Left ventricle myocardium inferior (tissue), 1 donor: Measurements from ENCODE around the gene CDCA7. TPM values are rescaled to one million over a fixed set of nuclear protein-coding genes. Genes with fewer than 3 reads are reported as not detected.
"Not testable (repeated sequence)": the region's sequence is repeated elsewhere in the genome, so short reads cannot be mapped to it uniquely, and the experiment has no call there.

ENCODE experiments used
- DNase-seq: peaks from one replicate; pipeline ENCODE4 v3.0.0-alpha.2; 2020
- H3K27ac ChIP-seq: fragments of 200-600 bp; replicated peaks from 2 replicates; pipeline ENCODE4 v1.8.0; 2021
- H3K27me3 ChIP-seq: fragments of 200-600 bp; 2 replicates; pipeline ENCODE4 v1.8.0; 2021; ENCODE audit warnings: low read depth
- H3K36me3 ChIP-seq: fragments of 200-600 bp; 2 replicates; pipeline ENCODE4 v1.8.0; 2021
- H3K4me1 ChIP-seq: fragments of 200-600 bp; 2 replicates; pipeline ENCODE4 v1.8.0; 2021
- H3K4me3 ChIP-seq: fragments of 200-600 bp; 2 replicates; pipeline ENCODE4 v1.8.0; 2021; ENCODE audit warnings: mild to moderate bottlenecking, moderate library complexity
- H3K9me3 ChIP-seq: fragments of 200-600 bp; replicated peaks from 2 replicates; pipeline ENCODE4 v1.8.0; 2021
- intact Hi-C: fragments of 100-400 bp; cut with micrococcal nuclease; formaldehyde crosslinking; loops from one replicate; pipeline ENCODE4 v1.11.0; 2022
- total RNA-seq: library from RNA; stranded (reverse); fragmentation: NEBNext Ultra II Directional; extraction: Animal tissue kit (Norgen Biotek cat#: 25700); gene quantifications from one replicate; pipeline ENCODE4 v1.2.1, GENCODE V29; 2021
- TF ChIP-seq, protein P1 (sequence below): fragments of 200-600 bp; IDR thresholded peaks from 2 replicates; pipeline ENCODE4 v1.8.0; 2021; ENCODE audit warnings: antibody characterized with exemption, mild to moderate bottlenecking, borderline replicate concordance
- donor health status: DM: no; HTN: yes; CAD: no; lungs with severe emphysema.

The CDCA7 gene
- total RNA-seq, 1 donor from 2014 or later: 0.96 TPM

DNA sequence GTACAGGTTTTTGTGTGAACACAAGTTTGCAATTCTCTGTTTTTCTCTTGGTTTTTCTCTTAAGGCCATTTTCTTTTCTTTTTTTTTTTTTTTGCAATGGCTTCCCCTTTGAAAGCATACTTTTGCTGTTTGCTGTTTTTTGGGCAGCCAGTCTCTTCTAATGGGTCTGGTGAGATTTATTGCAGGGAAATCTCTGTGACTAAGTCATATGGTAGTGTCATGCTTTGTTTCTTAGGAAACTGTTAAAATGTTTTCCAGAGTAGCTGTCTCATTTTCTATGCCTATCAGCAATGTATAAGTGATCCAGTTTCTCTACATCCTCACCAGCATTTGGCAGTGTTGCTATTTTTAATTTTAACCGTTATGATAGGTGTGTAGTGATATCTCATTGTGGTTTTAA is 27.9 kb upstream of the CDCA7 start:
- Histone ChIP-seq H3K4me1 (no peaks in the 10 kb centered on the region), H3K36me3 (no peaks in the 10 kb centered on the region), H3K9me3 (peaks cover 81% of the 10 kb centered on the region), H3K4me3 (no peak overlapping the region), H3K27ac (no peak overlapping the region), H3K27me3 (no peaks in the 10 kb centered on the region)
- no peak for DNase-seq
- intact Hi-C loops: no loop called here
- TF ChIP-seq, protein P1, sequence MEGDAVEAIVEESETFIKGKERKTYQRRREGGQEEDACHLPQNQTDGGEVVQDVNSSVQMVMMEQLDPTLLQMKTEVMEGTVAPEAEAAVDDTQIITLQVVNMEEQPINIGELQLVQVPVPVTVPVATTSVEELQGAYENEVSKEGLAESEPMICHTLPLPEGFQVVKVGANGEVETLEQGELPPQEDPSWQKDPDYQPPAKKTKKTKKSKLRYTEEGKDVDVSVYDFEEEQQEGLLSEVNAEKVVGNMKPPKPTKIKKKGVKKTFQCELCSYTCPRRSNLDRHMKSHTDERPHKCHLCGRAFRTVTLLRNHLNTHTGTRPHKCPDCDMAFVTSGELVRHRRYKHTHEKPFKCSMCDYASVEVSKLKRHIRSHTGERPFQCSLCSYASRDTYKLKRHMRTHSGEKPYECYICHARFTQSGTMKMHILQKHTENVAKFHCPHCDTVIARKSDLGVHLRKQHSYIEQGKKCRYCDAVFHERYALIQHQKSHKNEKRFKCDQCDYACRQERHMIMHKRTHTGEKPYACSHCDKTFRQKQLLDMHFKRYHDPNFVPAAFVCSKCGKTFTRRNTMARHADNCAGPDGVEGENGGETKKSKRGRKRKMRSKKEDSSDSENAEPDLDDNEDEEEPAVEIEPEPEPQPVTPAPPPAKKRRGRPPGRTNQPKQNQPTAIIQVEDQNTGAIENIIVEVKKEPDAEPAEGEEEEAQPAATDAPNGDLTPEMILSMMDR: no peak

DNA sequence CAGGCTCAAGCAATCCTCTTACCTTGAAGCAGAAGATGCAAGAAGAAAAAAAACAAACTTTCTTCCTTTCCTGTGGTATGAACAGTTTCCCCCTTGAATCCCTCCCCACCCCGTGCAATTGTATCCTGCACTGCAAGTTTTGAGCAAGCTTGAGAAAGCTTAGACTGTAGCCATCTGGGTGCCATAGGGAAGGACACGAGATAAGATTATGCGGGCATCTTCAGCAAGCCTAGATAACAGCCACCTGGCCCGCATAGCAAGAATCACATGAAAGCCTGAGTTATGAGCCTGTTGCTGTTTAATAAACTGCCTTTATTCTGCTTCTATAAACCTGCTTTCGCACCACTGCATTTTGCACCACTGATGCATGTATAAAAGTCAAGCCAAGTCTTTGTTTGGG is 27.3 kb upstream of the CDCA7 start:
- TF ChIP-seq, protein P1: no peak
- no peaks in the 10 kb centered on the region for H3K36me3 ChIP-seq
- H3K27ac ChIP-seq: no peak overlapping the region
- DNase-seq: no peak
- peaks cover 87% of the 10 kb centered on the region for H3K9me3 ChIP-seq
- no peaks in the 10 kb centered on the region for H3K27me3 ChIP-seq
- no peak overlapping the region for H3K4me3 ChIP-seq
- no peaks in the 10 kb centered on the region for H3K4me1 ChIP-seq
- intact Hi-C loops: no loop called here

DNA sequence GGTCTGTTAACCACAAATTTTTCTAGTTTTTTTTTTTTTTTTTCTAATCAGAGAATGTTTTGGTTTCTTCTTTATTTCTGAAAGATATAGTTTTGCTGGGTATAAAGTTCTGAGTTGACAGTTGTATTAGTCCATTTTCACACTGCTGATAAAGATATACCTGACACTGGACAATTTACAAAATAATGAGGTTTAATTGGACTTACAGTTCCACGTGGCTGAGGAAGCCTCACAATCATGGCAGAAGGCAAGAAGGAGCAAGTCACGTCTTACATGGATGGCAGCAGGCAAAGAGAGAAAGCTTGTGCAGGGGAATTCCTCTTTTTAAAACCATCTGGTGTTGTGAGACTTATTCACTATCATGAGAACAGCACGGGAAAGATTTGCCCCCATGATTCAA is 21.7 kb upstream of the CDCA7 start:
- H3K27me3 ChIP-seq, H3K36me3 ChIP-seq, intact Hi-C loops, DNase-seq, H3K4me1 ChIP-seq, H3K27ac ChIP-seq, H3K4me3 ChIP-seq: not testable (repeated sequence)
- peaks cover 58% of the 10 kb centered on the region for H3K9me3 ChIP-seq

DNA sequence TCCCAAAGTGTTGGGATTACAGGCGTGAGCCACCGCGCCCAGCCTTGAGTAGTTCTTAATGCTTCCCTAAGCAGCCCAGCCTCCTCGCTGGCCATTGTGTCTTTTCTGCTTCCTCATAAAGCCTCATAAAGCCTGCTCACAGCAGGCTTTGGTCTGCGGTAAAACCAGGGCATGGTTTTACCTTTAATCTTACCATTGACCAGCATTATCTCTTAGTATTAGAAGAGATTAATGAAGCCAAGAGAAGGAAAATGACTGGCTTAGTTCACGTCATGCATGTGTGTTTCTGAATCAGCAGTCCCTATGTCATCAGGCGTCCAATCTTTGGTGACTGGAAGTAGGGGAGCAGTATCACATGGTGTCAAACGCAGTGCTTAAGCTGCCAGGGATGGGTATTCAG is 14.9 kb upstream of the CDCA7 start:
- intact Hi-C loops: no loop called here

DNA sequence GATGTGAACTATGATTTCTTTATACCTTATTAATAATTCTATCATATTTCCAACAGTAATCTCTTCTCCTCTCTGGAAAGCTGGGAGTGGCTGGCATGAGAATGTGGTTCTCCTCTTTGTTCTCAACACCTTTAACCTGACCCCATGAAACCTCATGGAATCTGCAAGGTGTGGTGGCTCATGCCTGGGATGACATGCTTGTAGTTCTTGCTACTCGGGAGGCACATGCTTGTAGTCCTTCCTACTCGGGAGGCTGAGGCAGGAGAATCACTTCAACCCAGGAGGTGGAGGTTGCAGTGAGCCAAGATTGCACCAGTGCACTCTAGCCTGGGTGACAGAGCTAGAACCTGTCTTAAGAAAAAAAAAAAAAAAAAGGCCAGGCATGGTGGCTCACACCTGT is 10.8 kb upstream of the CDCA7 start:
- Histone ChIP-seq H3K36me3 (no peaks in the 10 kb centered on the region), H3K9me3 (peaks cover 27% of the 10 kb centered on the region), H3K27me3 (peaks cover 4% of the 10 kb centered on the region), H3K27ac (no peak overlapping the region), H3K4me1 (no peaks in the 10 kb centered on the region), H3K4me3 (no peak overlapping the region)
- TF ChIP-seq, protein P1: no peak
- intact Hi-C loops: no loop called here
- no peak for DNase-seq

More for the DNA sequence above, 14.9 kb upstream of the CDCA7 start:
- Histone ChIP-seq H3K4me3 (no peak overlapping the region), H3K36me3 (no peaks in the 10 kb centered on the region), H3K27me3 (peaks cover 6% of the 10 kb centered on the region), H3K9me3 (peaks cover 1% of the 10 kb centered on the region), H3K4me1 (no peaks in the 10 kb centered on the region), H3K27ac (no peak overlapping the region)
- DNase-seq: no peak
- TF ChIP-seq, protein P1: no peak

DNA sequence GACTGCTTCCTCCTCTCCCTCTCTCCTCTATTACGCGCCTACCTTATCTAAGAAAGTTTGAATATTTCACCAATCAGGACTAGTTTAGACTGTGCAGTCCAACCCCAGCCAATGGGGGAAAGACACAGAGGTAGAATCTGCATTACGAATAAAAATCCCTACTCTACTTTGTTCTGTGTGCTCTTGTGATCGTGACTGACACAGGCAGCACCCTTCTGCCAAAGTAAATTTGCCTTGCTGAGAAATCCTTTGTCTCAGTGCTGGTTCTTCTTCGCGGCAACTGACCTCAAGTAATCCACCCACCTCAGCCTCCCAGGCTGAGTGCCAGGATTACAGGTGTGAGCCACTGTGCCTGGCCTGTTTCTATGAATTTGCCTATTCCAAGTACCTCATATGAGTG is 8.6 kb upstream of the CDCA7 start:
- H3K27me3 ChIP-seq: peaks cover 9% of the 10 kb centered on the region
- intact Hi-C loops: no loop called here
- H3K27ac ChIP-seq: no peak overlapping the region
- H3K4me3 ChIP-seq: no peak overlapping the region
- no peaks in the 10 kb centered on the region for H3K36me3 ChIP-seq
- peaks cover 27% of the 10 kb centered on the region for H3K9me3 ChIP-seq
- DNase-seq: no peak
- TF ChIP-seq, protein P1: no peak
- no peaks in the 10 kb centered on the region for H3K4me1 ChIP-seq
